SK-N-SH treated with all-trans-retinoic acid at 6 μM for 48 hours (cell line): ENCODE measurements around the gene ZFHX2.

Source experiments
- ARNTL ChIP-seq: fragments of 450-650 bp; formaldehyde crosslinking; IDR thresholded peaks from 2 replicates; pipeline ENCODE4 v1.5.0; 2020; ENCODE audit warnings: low read depth, mild to moderate bottlenecking, moderate library complexity, borderline replicate concordance
- BACH2 ChIP-seq: fragments of 250-450 bp; sonication (Bioruptor Pico); IDR thresholded peaks from 2 replicates; pipeline ENCODE4 v1.9.0; 2021; ENCODE audit warnings: mild to moderate bottlenecking, borderline replicate concordance
- ESRRG ChIP-seq: fragments of 250-450 bp; sonication (Bioruptor Pico); IDR thresholded peaks from 2 replicates; pipeline ENCODE4 v1.6.1; 2021; ENCODE audit warnings: mild to moderate bottlenecking
- PPARA ChIP-seq: fragments of 250-450 bp; sonication (Bioruptor Pico); IDR thresholded peaks from 2 replicates; pipeline ENCODE4 v1.5.0; 2020; ENCODE audit warnings: mild to moderate bottlenecking, borderline replicate concordance
- SNAI2 ChIP-seq: fragments of 250-450 bp; sonication (Bioruptor Pico); IDR thresholded peaks from 2 replicates; pipeline ENCODE4 v1.5.0; 2020; ENCODE audit warnings: mild to moderate bottlenecking, moderate library complexity
- TOX ChIP-seq: fragments of 250-450 bp; sonication (Bioruptor Pico); IDR thresholded peaks from 2 replicates; pipeline ENCODE4 v1.8.0; 2021; ENCODE audit warnings: mild to moderate bottlenecking, moderate library complexity, borderline replicate concordance
- ZC3H10 ChIP-seq: fragments of 250-450 bp; sonication (Bioruptor Pico); IDR thresholded peaks from 2 replicates; pipeline ENCODE4 v1.5.1; 2021; ENCODE audit warnings: mild to moderate bottlenecking, moderate library complexity
- ZNF565 ChIP-seq: fragments of 450-650 bp; formaldehyde crosslinking; conservative IDR thresholded peaks from 2 replicates; pipeline ENCODE4 v1.5.0; 2020; ENCODE audit warnings: low read depth, mild to moderate bottlenecking, moderate library complexity
- TF ChIP-seq, protein P1 (sequence below): fragments of 250-450 bp; sonication (Bioruptor Pico); IDR thresholded peaks from 2 replicates; pipeline ENCODE4 v1.8.0; 2020; ENCODE audit warnings: mild to moderate bottlenecking, moderate library complexity, borderline replicate concordance

DNA sequence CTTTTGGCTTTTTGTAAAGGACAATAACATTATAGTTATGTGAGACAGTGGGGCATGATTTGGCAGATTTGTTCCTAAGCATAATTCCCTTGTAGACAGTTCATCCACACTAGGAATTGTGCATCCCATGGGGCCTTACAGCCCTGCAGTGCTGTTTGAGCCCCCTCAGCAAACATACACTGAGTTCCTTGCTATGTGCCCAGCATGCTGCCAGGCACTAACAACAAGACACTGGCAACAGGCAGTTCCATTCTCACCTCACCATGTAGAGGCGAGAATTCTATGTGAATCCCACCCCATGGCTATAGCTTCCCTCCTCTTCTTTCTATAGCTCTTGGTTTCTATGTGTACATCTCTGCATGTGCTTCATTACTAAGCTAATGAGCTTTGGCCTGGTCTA, 6.4 kb upstream of the ZFHX2 start:
- TF ChIP-seq ZC3H10 (CRISPR knock-in tag): no peak
- TF ChIP-seq BACH2 (CRISPR knock-in tag): no peak
- no peak for TF ChIP-seq PPARA (CRISPR knock-in tag)
- TF ChIP-seq ZNF565 (CRISPR knock-in tag): no peak
- TF ChIP-seq, protein P1, sequence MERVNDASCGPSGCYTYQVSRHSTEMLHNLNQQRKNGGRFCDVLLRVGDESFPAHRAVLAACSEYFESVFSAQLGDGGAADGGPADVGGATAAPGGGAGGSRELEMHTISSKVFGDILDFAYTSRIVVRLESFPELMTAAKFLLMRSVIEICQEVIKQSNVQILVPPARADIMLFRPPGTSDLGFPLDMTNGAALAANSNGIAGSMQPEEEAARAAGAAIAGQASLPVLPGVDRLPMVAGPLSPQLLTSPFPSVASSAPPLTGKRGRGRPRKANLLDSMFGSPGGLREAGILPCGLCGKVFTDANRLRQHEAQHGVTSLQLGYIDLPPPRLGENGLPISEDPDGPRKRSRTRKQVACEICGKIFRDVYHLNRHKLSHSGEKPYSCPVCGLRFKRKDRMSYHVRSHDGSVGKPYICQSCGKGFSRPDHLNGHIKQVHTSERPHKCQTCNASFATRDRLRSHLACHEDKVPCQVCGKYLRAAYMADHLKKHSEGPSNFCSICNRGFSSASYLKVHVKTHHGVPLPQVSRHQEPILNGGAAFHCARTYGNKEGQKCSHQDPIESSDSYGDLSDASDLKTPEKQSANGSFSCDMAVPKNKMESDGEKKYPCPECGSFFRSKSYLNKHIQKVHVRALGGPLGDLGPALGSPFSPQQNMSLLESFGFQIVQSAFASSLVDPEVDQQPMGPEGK (CRISPR knock-in tag): no peak
- no peak for TF ChIP-seq ARNTL (CRISPR knock-in tag)
- no peak for TF ChIP-seq SNAI2 (CRISPR knock-in tag)
- TF ChIP-seq ESRRG: no peak
- TF ChIP-seq TOX: no peak
